Breast epithelium (tissue), 3 donors: Measurements from ENCODE around the gene ZNF687.

Source experiments
- CTCF ChIP-seq, 3 donors: fragments of 450-650 bp; IDR thresholded peaks; one replicate each; pipeline ENCODE4 v1.5.1; 2016 to 2017; ENCODE audit warnings: antibody characterized with exemption in 3 of 3, mild to moderate bottlenecking in 3 of 3, moderate library complexity in 3 of 3
- POLR2AphosphoS5 ChIP-seq, 3 donors: sonication (generic); formaldehyde crosslinking; IDR thresholded peaks; one replicate each; pipeline ENCODE4 v1.6.1; 2017; ENCODE audit warnings: antibody characterized with exemption in 3 of 3

- no peak for TF ChIP-seq CTCF (IDR thresholded peaks at IDR 0.05)
- no peak for TF ChIP-seq POLR2AphosphoS5 (IDR thresholded peaks at IDR 0.05)
These were observed 6.4 kb downstream of the ZNF687 start for GRCh38 chr1:151288502-151288901.
